Measurements from ENCODE around the gene ZNF792. TPM values are rescaled to one million over a fixed set of nuclear protein-coding genes. Genes with fewer than 3 reads are reported as not detected.
"Not testable (repeated sequence)": the region's sequence is repeated elsewhere in the genome, so short reads cannot be mapped to it uniquely, and the experiment has no call there.

The ZNF792 gene
- total RNA-seq, 4 donors from 2014 or later, result 3.7 to 29.3 (median 8.7) TPM

- no peak for DNase-seq (ENCODE audit: low spot score)
- no peak for ATAC-seq (ENCODE audit: low FRiP score)
- no peak for TF ChIP-seq CTCF (IDR thresholded peaks at IDR 0.05)
Measured at GRCh38 chr19:34967551-34967950, 3.5 kb upstream of the ZNF792 start.

- DNase-seq (ENCODE audit: low spot score); ATAC-seq (ENCODE audit: low FRiP score): not testable (repeated sequence)
Measured at GRCh38 chr19:34965505-34965904, 1.5 kb upstream of the ZNF792 start.

- DNase-seq (ENCODE audit: low spot score) (no peak), ATAC-seq (ENCODE audit: low FRiP score) (no peak)
- no peak for TF ChIP-seq CTCF (IDR thresholded peaks at IDR 0.05)
Measured at GRCh38 chr19:34964598-34964997, 569 bp upstream of the ZNF792 start.

GRCh38 chr19:34962687-34963572 lies 1.1 kb downstream of the ZNF792 start:
- ATAC-seq (ENCODE audit: low FRiP score) (no peak), DNase-seq (ENCODE audit: low spot score) (no peak)
- no peak for TF ChIP-seq CTCF (IDR thresholded peaks at IDR 0.05)

GRCh38 chr19:34961775-34962686 lies 2.0 kb downstream of the ZNF792 start:
- no peak for ATAC-seq (ENCODE audit: low FRiP score)
- no peak for TF ChIP-seq CTCF (IDR thresholded peaks at IDR 0.05)
- no peak for DNase-seq (ENCODE audit: low spot score)

GRCh38 chr19:34960940-34961679 lies 2.9 kb downstream of the ZNF792 start:
- TF ChIP-seq CTCF (IDR thresholded peaks at IDR 0.05), result no peak
- ATAC-seq (ENCODE audit: low FRiP score) (no peak), DNase-seq (ENCODE audit: low spot score) (no peak)
